GM12878 (cell line): ENCODE measurements around the gene NCLN. TPM values are rescaled to one million over a fixed set of nuclear protein-coding genes. Genes with fewer than 3 reads are reported as not detected.

Experiments used
- ATAC-seq: fragments of 200-7000 bp; cut with Tn5 transposase; 3 replicates; pipeline ENCODE4 v1.9.1; 2020; ENCODE audit warnings: mild to moderate bottlenecking, moderate library complexity
- BruUV-seq: library from RNA; stranded (reverse); fragments of 400-500 nt; replicated peaks from 2 replicates; lab custom pipeline; 2021; lab: Mats Ljungman, UMichigan
- CTCF ChIA-PET: fragments of 300-600 bp; sonication (Branson Sonifier 250); formaldehyde crosslinking; extraction: SDS; loops from one replicate; lab custom pipeline; 2021; ENCODE audit warnings: inconsistent platforms; lab: Yijun Ruan, JAX
- POLR2A ChIA-PET: fragments of 350-600 bp; formaldehyde crosslinking; extraction: SDS; loops from one replicate; lab custom pipeline; 2021; ENCODE audit warnings: inconsistent platforms; lab: Charles Lee
- RAD21 ChIA-PET: fragments of 300-600 bp; sonication (Branson Sonifier 250); formaldehyde crosslinking; loops from one replicate; lab custom pipeline; 2023; ENCODE audit warnings: antibody characterized with exemption; ENCODE audit not compliant: unreplicated experiment; lab: Charles Lee
- SMC1A ChIA-PET: fragments of 300-600 bp; sonication (Branson Sonifier 250); formaldehyde crosslinking; loops from one replicate; lab custom pipeline; 2023; ENCODE audit not compliant: unreplicated experiment, uncharacterized antibody; lab: Charles Lee
- DNase-seq: peaks from one replicate; pipeline ENCODE4 v3.0.0-alpha.2; 2011; ENCODE audit warnings: low read depth, low spot score
- FAIRE-seq: peaks from 3 replicates; lab custom pipeline; 2011; peaks lifted over from hg19 to GRCh38; lab: Jason Lieb, UNC
- H2AFZ ChIP-seq: 2 replicates; pipeline ENCODE4 v1.6.0; 2011; ENCODE audit warnings: low read depth, low read length, control low read depth; ENCODE audit not compliant: control insufficient read depth
- H3K27ac ChIP-seq: 2 replicates; pipeline ENCODE4 v1.5.1; 2011; ENCODE audit warnings: control low read depth; ENCODE audit not compliant: control insufficient read depth, insufficient read depth
- H3K27me3 ChIP-seq, 2 experiments: replicated peaks in 1 of 2; 2 replicates each; pipeline versions ENCODE4 v1.6.0 to v1.6.1; 2011; ENCODE audit warnings: low read length in 1 of 2; ENCODE audit not compliant: control insufficient read depth in 2 of 2, insufficient read depth in 2 of 2
- H3K36me3 ChIP-seq, 2 experiments: 2 replicates each; pipeline ENCODE4 v1.5.1; 2011; ENCODE audit warnings: low read length in 1 of 2; ENCODE audit not compliant: control insufficient read depth in 2 of 2, insufficient read depth in 2 of 2
- H3K4me1 ChIP-seq: 2 replicates; pipeline ENCODE4 v1.6.1; 2011; ENCODE audit warnings: mild to moderate bottlenecking, low read length, moderate library complexity, mixed read lengths; ENCODE audit not compliant: control insufficient read depth, insufficient read depth
- H3K4me2 ChIP-seq: 2 replicates; pipeline ENCODE4 v1.6.0; 2011; ENCODE audit warnings: control low read depth; ENCODE audit not compliant: control insufficient read depth, insufficient read depth
- H3K4me3 ChIP-seq: fragments of 200-600 bp; sonication (generic); 2 replicates; pipeline ENCODE4 v1.5.1; 2016
- H3K79me2 ChIP-seq: 2 replicates; pipeline ENCODE4 v1.6.0; 2011; ENCODE audit warnings: low read length; ENCODE audit not compliant: control insufficient read depth, insufficient read depth
- H3K9ac ChIP-seq: 2 replicates; pipeline ENCODE4 v1.8.0; 2011; ENCODE audit warnings: low read length, control low read depth, mixed read lengths; ENCODE audit not compliant: control insufficient read depth, insufficient read depth
- H3K9me3 ChIP-seq: replicated peaks from 3 replicates; pipeline ENCODE4 v1.5.1; 2011; ENCODE audit warnings: mild to moderate bottlenecking, low read length; ENCODE audit not compliant: control insufficient read depth, insufficient read depth
- H4K20me1 ChIP-seq: 2 replicates; pipeline ENCODE4 v1.6.0; 2011; ENCODE audit not compliant: control insufficient read depth, insufficient read depth
- BACH1 ChIP-seq: fragments of 450-650 bp; IDR thresholded peaks from 2 replicates; pipeline ENCODE4 v1.6.1; 2017; ENCODE audit warnings: mild to moderate bottlenecking, borderline replicate concordance
- FOS ChIP-seq: IDR thresholded peaks from 3 replicates; pipeline ENCODE4 v1.6.1; 2011; ENCODE audit warnings: borderline replicate concordance; ENCODE audit not compliant: insufficient read length; ENCODE audit errors: extremely low read depth
- HDAC2 ChIP-seq: fragments of 200-600 bp; sonication (generic); IDR thresholded peaks from 2 replicates; pipeline ENCODE4 v1.6.1; 2017
- MTA3 ChIP-seq: IDR thresholded peaks from 2 replicates; pipeline ENCODE4 v1.6.1; 2012; ENCODE audit warnings: low read length, inconsistent platforms, borderline replicate concordance
- NBN ChIP-seq: fragments of 450-650 bp; IDR thresholded peaks from 2 replicates; pipeline ENCODE4 v1.6.1; 2016
- PML ChIP-seq: IDR thresholded peaks from 2 replicates; pipeline ENCODE4 v1.6.1; 2012; ENCODE audit warnings: low read length, inconsistent platforms
- RAD51 ChIP-seq: fragments of 450-650 bp; IDR thresholded peaks from 2 replicates; pipeline ENCODE4 v1.6.1; 2016; ENCODE audit warnings: moderate library complexity, mild to moderate bottlenecking, inconsistent platforms
- SIX5 ChIP-seq: IDR thresholded peaks from 2 replicates; pipeline ENCODE4 v1.6.1; 2011; ENCODE audit warnings: mild to moderate bottlenecking, low read depth, low read length, moderate library complexity; ENCODE audit not compliant: severe bottlenecking
- SREBF1 ChIP-seq: IDR thresholded peaks from 2 replicates; pipeline ENCODE4 v1.6.1; 2012; ENCODE audit warnings: mild to moderate bottlenecking, low read length
- SREBF2 ChIP-seq: IDR thresholded peaks from 2 replicates; pipeline ENCODE4 v1.6.1; 2012; ENCODE audit warnings: mild to moderate bottlenecking, low read length
- YY1 ChIP-seq: IDR thresholded peaks from 2 replicates; pipeline ENCODE4 v1.6.1; 2011; ENCODE audit warnings: low read depth, mild to moderate bottlenecking, low read length
- ZNF384 ChIP-seq: IDR thresholded peaks from 2 replicates; pipeline ENCODE4 v1.6.1; 2012; ENCODE audit warnings: low read depth, mild to moderate bottlenecking, low read length, improper control_type of control experiment, borderline replicate concordance
- WGBS: methylation state at CpG from one replicate; pipeline ENCODE4 v1.1.6; 2016; ENCODE audit warnings: low lambda C conversion rate; ENCODE audit not compliant: insufficient replicate concordance, insufficient coverage; ENCODE audit errors: missing lambda C conversion rate; 5-methylcytosine and 5-hydroxymethylcytosine counted together
- in situ Hi-C: fragments of 300-500 bp; cut with MboI; formaldehyde crosslinking; loops from 9 replicates; pipeline ENCODE4 v1.14.3; 2018; ENCODE audit warnings: mixed read lengths
- intact Hi-C: fragments of 100-400 bp; cut with micrococcal nuclease; formaldehyde crosslinking; loops from one replicate; pipeline ENCODE4 v1.14.2; 2022; ENCODE audit not compliant: unreplicated experiment
- polyA plus RNA-seq, 11 experiments: library from polyadenylated mRNA; depleted of rRNA in 4 of 11; unstranded in 6 of 11; stranded (reverse) in 5 of 11; fragments of >200 nt; fragmentation: Nextera tagmentation in 4 of 11; fragmentation: Illumina TruSeq in 1 of 11; extraction: Ambion mirVana in 4 of 11; extraction: Trizol in 1 of 11; gene quantifications; 1 replicate in 1 of 11; 2 replicates in 10 of 11; pipeline versions ENCODE4 v1.2.1 to v1.2.3, GENCODE V29; 2011 to 2016; ENCODE audit warnings: inconsistent platforms in 2 of 11, missing spikeins in 2 of 11, low read depth in 1 of 11
- total RNA-seq, 4 experiments: library from RNA; depleted of rRNA in 3 of 4; stranded (reverse); fragments of >200 nt in 3 of 4; fragmentation: Illumina TruSeq in 1 of 4; extraction: Trizol in 1 of 4; gene quantifications; 2 replicates each; pipeline versions ENCODE4 v1.2.1 to v1.2.3, GENCODE V29; 2013 to 2021
- TF ChIP-seq, protein P1 (sequence below): fragments of 150-350 bp; IDR thresholded peaks from 2 replicates; pipeline ENCODE4 v1.6.1; 2016; ENCODE audit warnings: low read depth, low read length

The NCLN gene
- total and polyA plus RNA-seq, 10 of the 15 experiments (the other 5 are each of a cell fraction or from before 2014, with no cell fraction given) = 2.2 to 79.1 (median 36.0) TPM

DNA sequence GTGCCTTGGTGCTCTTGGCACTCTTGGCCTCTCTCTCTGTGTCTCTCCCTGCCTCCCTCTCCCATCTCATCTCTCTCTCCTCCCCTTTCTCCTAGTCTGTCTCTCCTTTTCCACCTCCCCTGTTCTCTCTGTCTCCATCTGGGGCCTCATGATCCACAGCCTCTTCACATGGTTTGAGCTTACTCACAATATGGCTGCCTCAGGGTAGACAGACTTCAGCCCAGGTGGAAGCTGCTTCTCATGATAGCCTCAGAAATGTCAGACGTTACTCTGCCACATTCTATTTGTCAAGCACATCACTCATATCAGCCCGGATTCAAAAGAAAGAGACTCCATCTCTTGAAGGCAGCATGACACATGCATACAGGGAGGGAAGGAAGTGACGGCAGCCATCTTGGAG lies 25.5 kb upstream of the NCLN start:
- ChIA-PET RAD21 (interaction anchor here (0.5 to 2.2 kb wide), 5 partner anchors 28 to 1414 kb away, joined by 3 to 11 read pairs (median 3); no protein-coding TSS in a partner anchor), CTCF (interaction anchor here (1.1 to 1.8 kb wide), 5 partner anchors 19 to 210 kb away, joined by 3 to 8 read pairs (median 4); no protein-coding TSS in a partner anchor), POLR2A (interaction anchor here (0.5 kb wide), 1 partner anchor 197 kb away, joined by 3 read pairs; no protein-coding TSS in a partner anchor), SMC1A (interaction anchor here (1.3 to 3.8 kb wide), 5 partner anchors 17 to 203 kb away, joined by 3 to 35 read pairs (median 5); no protein-coding TSS in a partner anchor)
- BruUV-seq = no TSS peak
- Histone ChIP-seq H3K4me2 (no peak overlapping the region), H3K9me3 (no peaks in the 10 kb centered on the region; the same call in 2 of the 3 replicates), H3K4me1 (peaks cover 6% of the 10 kb centered on the region), H3K4me3 (no peak overlapping the region), H3K9ac (no peak overlapping the region), H3K27me3 (no peaks in the 10 kb centered on the region), H3K36me3 (peaks cover 4 to 6% of the 10 kb centered on the region in 2 experiments; a peak in 3 of 4 replicates), H4K20me1 (no peaks in the 10 kb centered on the region), H2AFZ (no peak overlapping the region), H3K27ac (no peak overlapping the region), H3K79me2 (no peaks in the 10 kb centered on the region)
- DNase-seq (no peak), FAIRE-seq (no peak), ATAC-seq (no peak)
- intact Hi-C loops = no loop called here
- in situ Hi-C loops = loop anchor here (5.0 kb wide), 2 partner anchors 83 to 203 kb away; no protein-coding TSS in a partner anchor
- no peak for TF ChIP-seq ZNF384
- TF ChIP-seq SREBF1 = no peak
- peak; percentile 55; the same call in 1 of the 2 replicates for TF ChIP-seq YY1
- TF ChIP-seq MTA3 = no peak
- TF ChIP-seq NBN = no peak
- 43% methylated on average over 3 of the region's 3 CpGs for WGBS

DNA sequence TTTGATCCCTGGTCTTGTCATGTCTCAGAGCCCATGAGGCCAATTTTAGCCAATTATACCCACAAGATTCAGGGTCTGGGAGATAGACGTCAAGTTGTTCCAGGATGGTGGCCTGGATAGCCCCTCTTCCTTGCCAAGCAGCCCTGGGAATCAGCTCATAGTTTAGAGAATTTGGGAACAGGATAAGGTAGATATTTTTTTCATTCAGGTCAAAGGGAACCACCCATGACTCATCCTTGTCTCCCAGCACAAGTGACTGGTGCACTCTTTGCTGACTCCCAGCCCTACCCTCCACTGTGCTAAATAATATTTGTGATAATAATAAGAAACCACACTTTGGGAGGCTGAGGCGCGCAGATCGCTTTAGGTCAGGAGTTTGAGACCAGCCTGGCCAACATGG lies 24.3 kb upstream of the NCLN start:
- 98% methylated on average over 4 of the region's 4 CpGs for WGBS
- Histone ChIP-seq H3K4me3 (no peak overlapping the region), H3K4me1 (no peaks in the 10 kb centered on the region), H3K9me3 (no peaks in the 10 kb centered on the region; the same call in 2 of the 3 replicates), H3K9ac (no peak overlapping the region), H3K4me2 (no peak overlapping the region), H4K20me1 (no peaks in the 10 kb centered on the region), H3K27me3 (no peaks in the 10 kb centered on the region), H3K36me3 (peaks cover 0 to 3% of the 10 kb centered on the region in 2 experiments; a peak in 3 of 4 replicates), H3K27ac (no peak overlapping the region), H3K79me2 (no peaks in the 10 kb centered on the region), H2AFZ (no peak overlapping the region)
- FAIRE-seq (no peak), DNase-seq (no peak), ATAC-seq (no peak)
- BruUV-seq = no TSS peak
- in situ Hi-C loops = loop anchor here (5.0 kb wide), 2 partner anchors 84 to 204 kb away; no protein-coding TSS in a partner anchor
- ChIA-PET SMC1A (interaction anchor here (0.6 to 3.8 kb wide), 11 partner anchors 17 to 211 kb away, joined by 3 to 35 read pairs (median 4); no protein-coding TSS in a partner anchor), CTCF (interaction anchor here (0.6 to 4.1 kb wide), 12 partner anchors 9 to 211 kb away, joined by 3 to 35 read pairs (median 4); no protein-coding TSS in a partner anchor), RAD21 (interaction anchor here (1.0 to 2.2 kb wide), 2 partner anchors 17 to 32 kb away, joined by 4 to 11 read pairs; no protein-coding TSS in a partner anchor), POLR2A (interaction anchor here (0.9 kb wide), 1 partner anchor 33 kb away, joined by 4 read pairs; no protein-coding TSS in a partner anchor)
- intact Hi-C loops = no loop called here
- TF ChIP-seq SIX5 (no peak), BACH1 (no peak), FOS (no peak), PML (no peak), SREBF2 (no peak), RAD51 (no peak), HDAC2 (no peak)
- TF ChIP-seq, protein P1, sequence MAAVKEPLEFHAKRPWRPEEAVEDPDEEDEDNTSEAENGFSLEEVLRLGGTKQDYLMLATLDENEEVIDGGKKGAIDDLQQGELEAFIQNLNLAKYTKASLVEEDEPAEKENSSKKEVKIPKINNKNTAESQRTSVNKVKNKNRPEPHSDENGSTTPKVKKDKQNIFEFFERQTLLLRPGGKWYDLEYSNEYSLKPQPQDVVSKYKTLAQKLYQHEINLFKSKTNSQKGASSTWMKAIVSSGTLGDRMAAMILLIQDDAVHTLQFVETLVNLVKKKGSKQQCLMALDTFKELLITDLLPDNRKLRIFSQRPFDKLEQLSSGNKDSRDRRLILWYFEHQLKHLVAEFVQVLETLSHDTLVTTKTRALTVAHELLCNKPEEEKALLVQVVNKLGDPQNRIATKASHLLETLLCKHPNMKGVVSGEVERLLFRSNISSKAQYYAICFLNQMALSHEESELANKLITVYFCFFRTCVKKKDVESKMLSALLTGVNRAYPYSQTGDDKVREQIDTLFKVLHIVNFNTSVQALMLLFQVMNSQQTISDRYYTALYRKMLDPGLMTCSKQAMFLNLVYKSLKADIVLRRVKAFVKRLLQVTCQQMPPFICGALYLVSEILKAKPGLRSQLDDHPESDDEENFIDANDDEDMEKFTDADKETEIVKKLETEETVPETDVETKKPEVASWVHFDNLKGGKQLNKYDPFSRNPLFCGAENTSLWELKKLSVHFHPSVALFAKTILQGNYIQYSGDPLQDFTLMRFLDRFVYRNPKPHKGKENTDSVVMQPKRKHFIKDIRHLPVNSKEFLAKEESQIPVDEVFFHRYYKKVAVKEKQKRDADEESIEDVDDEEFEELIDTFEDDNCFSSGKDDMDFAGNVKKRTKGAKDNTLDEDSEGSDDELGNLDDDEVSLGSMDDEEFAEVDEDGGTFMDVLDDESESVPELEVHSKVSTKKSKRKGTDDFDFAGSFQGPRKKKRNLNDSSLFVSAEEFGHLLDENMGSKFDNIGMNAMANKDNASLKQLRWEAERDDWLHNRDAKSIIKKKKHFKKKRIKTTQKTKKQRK = no peak
